Lower leg skin (tissue), 4 donors: Measurements from ENCODE around the gene NPC1. TPM values are rescaled to one million over a fixed set of nuclear protein-coding genes. Genes with fewer than 3 reads are reported as not detected.

Experiments
- DNase-seq, 2 donors: peaks; one replicate each; pipeline ENCODE4 v3.0.0-alpha.2; 2019; ENCODE audit warnings: low spot score in 2 of 2
- H3K4me3 ChIP-seq: fragments of 200-600 bp; sonication (generic); 2 replicates; pipeline ENCODE4 v1.5.1; 2017; ENCODE audit warnings: mild to moderate bottlenecking, low read depth; ENCODE audit not compliant: poor library complexity, severe bottlenecking
- CTCF ChIP-seq, 3 donors: fragments of 450-650 bp; IDR thresholded peaks; one replicate each; pipeline ENCODE4 v1.5.1; 2016; ENCODE audit warnings: antibody characterized with exemption in 3 of 3, mild to moderate bottlenecking in 3 of 3, moderate library complexity in 2 of 3
- POLR2A ChIP-seq, 2 donors: fragments of 450-650 bp; IDR thresholded peaks; one replicate each; pipeline ENCODE4 v1.6.1; 2016 to 2017; ENCODE audit warnings: antibody characterized with exemption in 2 of 2, mild to moderate bottlenecking in 1 of 2, moderate library complexity in 1 of 2
- WGBS, 2 donors: methylation state at CpG; one replicate each; pipeline ENCODE4 v1.1.5; 2018; 5-methylcytosine and 5-hydroxymethylcytosine counted together
- intact Hi-C: fragments of 100-400 bp; cut with DNase I; formaldehyde crosslinking; loops from one replicate; pipeline ENCODE4 v1.15.0; 2023; ENCODE audit warnings: low total_unique reads
- total RNA-seq, 4 donors: library from RNA; depleted of rRNA; stranded (reverse); fragments of >200 nt; gene quantifications; one replicate each; pipeline ENCODE4 v1.1.0, GENCODE V29; 2016

Gene NPC1
- total RNA-seq, 4 donors from 2014 or later = 75.1 to 114 (median 100) TPM

- no peak for TF ChIP-seq CTCF (IDR thresholded peaks at IDR 0.05)
- no peak for TF ChIP-seq POLR2A (IDR thresholded peaks at IDR 0.05)
- intact Hi-C loops = no loop called here
- 59 to 61% methylated on average over 6 of the region's 6 CpGs for WGBS, 2 donors
- peak in 1 of 2 donors; percentile 82 for DNase-seq
- H3K4me3 ChIP-seq = no peak overlapping the region
Observed at GRCh38 chr18:23573626-23574431, 12.5 kb downstream of the NPC1 start.

- no peak overlapping the region for H3K4me3 ChIP-seq
- intact Hi-C loops = no loop called here
- no peak for TF ChIP-seq POLR2A (IDR thresholded peaks at IDR 0.05)
- TF ChIP-seq CTCF (IDR thresholded peaks at IDR 0.05) = no peak
- WGBS, 2 donors = 94% methylated on average over 4 of the region's 4 CpGs
- no peak for DNase-seq
Observed at GRCh38 chr18:23573020-23573419, 13.3 kb downstream of the NPC1 start.

GRCh38 chr18:23572570-23572969 is 13.7 kb downstream of the NPC1 start:
- H3K4me3 ChIP-seq = no peak overlapping the region
- TF ChIP-seq CTCF (IDR thresholded peaks at IDR 0.05) (no peak), POLR2A (IDR thresholded peaks at IDR 0.05) (no peak)
- 88 to 92% methylated on average over 5 of the region's 5 CpGs for WGBS, 2 donors
- intact Hi-C loops = no loop called here
- DNase-seq = peak in 1 of 2 donors; percentile 18

- intact Hi-C loops = no loop called here
- 77 to 87% methylated on average over 2 of the region's 2 CpGs for WGBS, 2 donors
- TF ChIP-seq CTCF (IDR thresholded peaks at IDR 0.05) (no peak), POLR2A (IDR thresholded peaks at IDR 0.05) (no peak)
- no peak overlapping the region for H3K4me3 ChIP-seq
- DNase-seq = peak in 1 of 2 donors; percentile 1
Observed at GRCh38 chr18:23572012-23572411, 14.3 kb downstream of the NPC1 start.

GRCh38 chr18:23570912-23571504 is 15.3 kb downstream of the NPC1 start:
- 89 to 94% methylated on average over 3 of the region's 3 CpGs for WGBS, 2 donors
- intact Hi-C loops = no loop called here
- H3K4me3 ChIP-seq = no peak overlapping the region
- TF ChIP-seq POLR2A (IDR thresholded peaks at IDR 0.05) (no peak), CTCF (IDR thresholded peaks at IDR 0.05) (no peak)
- DNase-seq = no peak
